T1000 (cell line): Measurements from ENCODE around the gene AP5Z1.

ENCODE experiments used
- DNase-seq: peaks from one replicate; lab custom pipeline; 2025; ENCODE audit warnings: mixed read lengths; lab: John Stamatoyannopoulos, UW

Gene AP5Z1

GRCh38 chr7:4745971-4746919 lies 29.2 kb upstream of the AP5Z1 start:
- DNase-seq: no peak

- no peak for DNase-seq
Observed at GRCh38 chr7:4747013-4747412, 28.4 kb upstream of the AP5Z1 start.

- no peak for DNase-seq
Observed at GRCh38 chr7:4747746-4748145, 27.7 kb upstream of the AP5Z1 start.

GRCh38 chr7:4748231-4748681 lies 27.2 kb upstream of the AP5Z1 start:
- DNase-seq: no peak

GRCh38 chr7:4749363-4749762 lies 26.1 kb upstream of the AP5Z1 start:
- DNase-seq: no peak

- DNase-seq: no peak
Observed at GRCh38 chr7:4749798-4750197, 25.6 kb upstream of the AP5Z1 start.

GRCh38 chr7:4751398-4751947 lies 23.9 kb upstream of the AP5Z1 start:
- DNase-seq: no peak

- DNase-seq: no peak
Observed at GRCh38 chr7:4753598-4754432, 21.6 kb upstream of the AP5Z1 start.

GRCh38 chr7:4754433-4755010 lies 20.9 kb upstream of the AP5Z1 start:
- DNase-seq: no peak

GRCh38 chr7:4755045-4755444 lies 20.4 kb upstream of the AP5Z1 start:
- no peak for DNase-seq

GRCh38 chr7:4758111-4758510 lies 17.3 kb upstream of the AP5Z1 start:
- DNase-seq: no peak

- DNase-seq: no peak
Observed at GRCh38 chr7:4758791-4759190, 16.6 kb upstream of the AP5Z1 start.

GRCh38 chr7:4759211-4759610 lies 16.2 kb upstream of the AP5Z1 start:
- DNase-seq: no peak

GRCh38 chr7:4760952-4761351 lies 14.5 kb upstream of the AP5Z1 start:
- no peak for DNase-seq

GRCh38 chr7:4762121-4763055 lies 13.0 kb upstream of the AP5Z1 start:
- no peak for DNase-seq

- no peak for DNase-seq
Observed at GRCh38 chr7:4763091-4763793, 12.2 kb upstream of the AP5Z1 start.

GRCh38 chr7:4763794-4764185 lies 11.6 kb upstream of the AP5Z1 start:
- DNase-seq: no peak

- no peak for DNase-seq
Observed at GRCh38 chr7:4764402-4765007, 10.9 kb upstream of the AP5Z1 start.

GRCh38 chr7:4765776-4766490 lies 9.5 kb upstream of the AP5Z1 start:
- no peak for DNase-seq
